Activated CD8-positive, alpha-beta memory T cell treated with anti-CD3 and anti-CD28 coated beads, Interleukin-2, amount 10 ng/mL, durations not matched to agents 7 days and 5 days (primary cell): ENCODE measurements around the gene PLPPR5. TPM values are rescaled to one million over a fixed set of nuclear protein-coding genes. Genes with fewer than 3 reads are reported as not detected.

Source experiments
- ATAC-seq: fragments of 150-1000 bp; cut with Tn5 transposase; one replicate; pipeline ENCODE4 v1.10.0; 2021; ENCODE audit warnings: moderate library complexity
- CTCF ChIA-PET: fragments of 350-600 bp; sonication (Branson Sonifier 250); formaldehyde crosslinking; loops from one replicate; lab custom pipeline; 2021; ENCODE audit warnings: antibody characterized with exemption; lab: Charles Lee
- DNase-seq: peaks from one replicate; pipeline ENCODE4 v3.0.0-alpha.2; 2020
- H3K27ac Mint-ChIP-seq: one replicate; pipeline ENCODE4 v1.8.0; 2021; ENCODE audit warnings: mild to moderate bottlenecking, mixed read lengths
- H3K27me3 Mint-ChIP-seq: one replicate; pipeline ENCODE4 v1.8.0; 2021; ENCODE audit warnings: mixed read lengths
- H3K36me3 Mint-ChIP-seq: one replicate; pipeline ENCODE4 v1.8.0; 2021; ENCODE audit warnings: mild to moderate bottlenecking, mixed read lengths
- H3K4me1 Mint-ChIP-seq: one replicate; pipeline ENCODE4 v1.8.0; 2021; ENCODE audit warnings: mixed read lengths
- H3K4me3 Mint-ChIP-seq: one replicate; pipeline ENCODE4 v1.8.0; 2021; ENCODE audit warnings: mild to moderate bottlenecking, moderate library complexity, mixed read lengths
- H3K9me3 Mint-ChIP-seq: one replicate; pipeline ENCODE4 v1.8.0; 2022; ENCODE audit warnings: low read depth, mixed read lengths
- total RNA-seq, 2 experiments: library from RNA; stranded (reverse); gene quantifications; one replicate each; pipeline ENCODE4 v1.2.3, GENCODE V29; 2021

The PLPPR5 gene
- total RNA-seq, 2 experiments from 2014 or later, result not detected

GRCh38 chr1:98842241-98842640 lies 162.4 kb downstream of the PLPPR5 start:
- CTCF ChIA-PET, result no interaction called here
- DNase-seq (no peak), ATAC-seq (no peak)
- Mint-ChIP-seq H3K4me3 (no peak overlapping the region), H3K4me1 (no peaks in the 10 kb centered on the region), H3K9me3 (no peaks in the 10 kb centered on the region), H3K27ac (no peak overlapping the region), H3K27me3 (no peaks in the 10 kb centered on the region), H3K36me3 (no peaks in the 10 kb centered on the region)
